ENCODE data around the gene TUBA4A. TPM values are rescaled to one million over a fixed set of nuclear protein-coding genes. Genes with fewer than 3 reads are reported as not detected.

Gene TUBA4A
- total RNA-seq, 1 donor from 2014 or later: 122 TPM

DNA sequence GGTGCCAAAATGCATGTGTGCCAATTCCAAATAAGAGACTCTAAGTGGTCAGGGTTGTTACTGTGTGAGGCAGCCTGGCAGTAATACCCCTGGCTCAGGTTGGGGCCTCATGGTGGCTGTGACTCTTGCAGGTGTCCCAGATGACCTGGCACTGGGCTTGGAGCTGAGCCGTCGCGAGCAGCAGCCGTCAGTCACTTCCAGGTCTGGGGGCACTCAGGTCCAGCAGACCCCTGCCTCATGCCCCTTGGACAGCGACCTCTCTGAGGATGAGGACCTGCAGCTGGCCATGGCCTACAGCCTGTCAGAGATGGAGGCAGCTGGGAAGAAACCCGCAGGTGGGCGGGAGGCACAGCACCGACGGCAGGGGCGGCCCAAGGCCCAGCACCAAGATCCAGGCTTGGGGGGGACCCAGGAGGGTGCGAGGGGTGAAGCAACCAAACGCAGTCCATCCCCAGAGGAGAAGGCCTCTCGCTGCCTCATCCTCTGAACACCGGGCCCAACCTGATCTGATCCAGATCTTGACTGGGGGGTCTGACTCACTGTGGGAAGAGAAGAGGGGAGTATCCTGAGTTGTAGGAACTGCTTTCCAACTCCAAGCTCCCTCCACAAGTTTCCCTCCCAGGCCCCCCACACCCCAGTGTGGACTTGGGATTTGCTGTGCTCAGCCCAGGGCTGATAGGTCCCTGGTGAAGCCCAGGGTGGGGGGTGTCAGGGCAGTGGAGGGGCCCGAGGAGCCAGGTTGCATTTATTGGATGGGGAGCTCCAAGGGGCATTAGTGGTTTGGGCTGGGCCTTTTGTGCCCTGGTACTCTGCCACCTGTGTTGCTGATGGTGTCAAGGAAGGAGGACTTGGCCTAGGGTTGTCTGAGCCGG lies 31.0 kb upstream of the TUBA4A start:
- Histone ChIP-seq H3K4me3 (no peak overlapping the region), H3K27me3 (no peaks in the 10 kb centered on the region), H3K4me1 (peaks cover 64% of the 10 kb centered on the region), H3K36me3 (peaks cover 0 to 43% of the 10 kb centered on the region in 2 donors), H3K27ac (peak overlapping the region; percentile 85), H3K9me3 (no peaks in the 10 kb centered on the region)
- no peak for DNase-seq (ENCODE audit: extremely low spot score in 2 of 2)
- intact Hi-C loops (cut with DNase I): no loop called here
- no peak for TF ChIP-seq POLR2AphosphoS5 (IDR thresholded peaks at IDR 0.05; ENCODE audit: insufficient read depth in 1 of 2, low read depth in 1 of 2)
- no peak for TF ChIP-seq POLR2A (IDR thresholded peaks at IDR 0.05)
- no peak for TF ChIP-seq CTCF (IDR thresholded peaks at IDR 0.05)

DNA sequence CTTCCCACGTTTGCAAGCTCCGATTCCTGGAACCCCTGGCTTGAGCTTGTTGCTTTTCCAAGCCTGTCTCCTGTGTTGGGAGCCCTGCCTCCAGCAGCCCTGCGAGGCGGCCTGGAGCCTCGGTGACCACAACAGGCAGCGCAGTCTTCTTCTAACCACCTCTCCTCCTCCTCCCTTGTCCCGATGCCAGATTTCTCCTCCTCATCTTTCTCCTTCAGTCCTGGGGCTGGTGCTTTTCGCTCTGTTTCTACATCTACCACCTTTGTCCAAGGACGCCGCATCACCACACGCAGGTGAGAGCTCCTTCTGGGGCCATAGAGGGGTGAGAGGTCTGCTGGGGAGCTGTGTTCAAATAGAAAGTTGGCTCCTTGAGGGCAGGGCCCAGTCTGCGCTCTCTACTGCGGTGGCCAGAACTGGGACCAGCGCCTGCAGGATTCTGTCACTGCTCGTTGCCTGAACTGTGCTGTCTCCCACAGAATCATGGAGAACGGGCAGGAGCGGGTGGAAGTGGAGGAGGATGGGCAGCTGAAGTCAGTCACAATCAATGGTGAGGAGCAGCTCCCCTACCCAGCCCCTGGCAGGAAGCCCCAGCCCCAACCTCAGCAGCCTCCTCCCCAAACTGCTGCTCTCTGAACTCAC lies 29.3 kb upstream of the TUBA4A start:
- H3K9me3 ChIP-seq: no peaks in the 10 kb centered on the region
- peaks cover 61% of the 10 kb centered on the region for H3K4me1 ChIP-seq
- intact Hi-C loops (cut with DNase I): no loop called here
- no peak overlapping the region for H3K4me3 ChIP-seq
- TF ChIP-seq POLR2AphosphoS5 (IDR thresholded peaks at IDR 0.05; ENCODE audit: insufficient read depth in 1 of 2, low read depth in 1 of 2) (no peak), CTCF (IDR thresholded peaks at IDR 0.05) (no peak), POLR2A (IDR thresholded peaks at IDR 0.05) (no peak)
- no peak for DNase-seq (ENCODE audit: extremely low spot score in 2 of 2)
- H3K27ac ChIP-seq: peak overlapping the region; percentile 21
- no peaks in the 10 kb centered on the region for H3K27me3 ChIP-seq
- H3K36me3 ChIP-seq: peaks cover 0 to 43% of the 10 kb centered on the region in 2 donors

- intact Hi-C loops (cut with DNase I): no loop called here
- H3K9me3 ChIP-seq: no peaks in the 10 kb centered on the region
- no peak for TF ChIP-seq POLR2AphosphoS5 (IDR thresholded peaks at IDR 0.05; ENCODE audit: insufficient read depth in 1 of 2, low read depth in 1 of 2)
- TF ChIP-seq CTCF (IDR thresholded peaks at IDR 0.05): no peak
- no peak for TF ChIP-seq POLR2A (IDR thresholded peaks at IDR 0.05)
- H3K4me1 ChIP-seq: peaks cover 67% of the 10 kb centered on the region
- peaks cover 0 to 43% of the 10 kb centered on the region in 2 donors for H3K36me3 ChIP-seq
- no peak overlapping the region for H3K4me3 ChIP-seq
- H3K27ac ChIP-seq: no peak overlapping the region
- no peak for DNase-seq (ENCODE audit: extremely low spot score in 2 of 2)
- no peaks in the 10 kb centered on the region for H3K27me3 ChIP-seq
These were observed 28.7 kb upstream of the TUBA4A start for GRCh38 chr2:219282375-219282774.

DNA sequence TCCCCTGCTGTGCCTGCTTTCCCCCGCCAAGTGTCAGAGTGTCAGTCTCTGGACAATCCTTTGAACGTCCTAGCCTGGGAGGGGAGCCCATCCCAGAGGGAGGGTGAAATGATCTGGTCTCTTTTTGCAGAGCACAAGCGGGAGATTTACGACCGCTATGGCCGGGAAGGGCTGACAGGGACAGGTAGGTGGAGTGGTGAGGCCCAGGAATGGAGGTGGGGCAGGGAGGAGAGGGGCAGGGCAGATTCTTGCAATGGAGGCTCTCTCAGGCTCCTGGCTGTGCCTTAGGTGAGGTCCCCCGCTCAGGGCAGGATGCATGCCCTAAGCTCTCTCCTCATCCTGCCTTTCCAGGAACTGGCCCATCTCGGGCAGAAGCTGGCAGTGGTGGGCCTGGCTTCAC lies 27.9 kb upstream of the TUBA4A start:
- Histone ChIP-seq H3K4me1 (peaks cover 63% of the 10 kb centered on the region), H3K27me3 (no peaks in the 10 kb centered on the region), H3K36me3 (peaks cover 0 to 43% of the 10 kb centered on the region in 2 donors), H3K9me3 (no peaks in the 10 kb centered on the region), H3K4me3 (no peak overlapping the region), H3K27ac (peak overlapping the region; percentile 100)
- no peak for TF ChIP-seq POLR2AphosphoS5 (IDR thresholded peaks at IDR 0.05; ENCODE audit: insufficient read depth in 1 of 2, low read depth in 1 of 2)
- TF ChIP-seq POLR2A (IDR thresholded peaks at IDR 0.05): no peak
- no peak for TF ChIP-seq CTCF (IDR thresholded peaks at IDR 0.05)
- intact Hi-C loops (cut with DNase I): no loop called here
- no peak for DNase-seq (ENCODE audit: extremely low spot score in 2 of 2)

DNA sequence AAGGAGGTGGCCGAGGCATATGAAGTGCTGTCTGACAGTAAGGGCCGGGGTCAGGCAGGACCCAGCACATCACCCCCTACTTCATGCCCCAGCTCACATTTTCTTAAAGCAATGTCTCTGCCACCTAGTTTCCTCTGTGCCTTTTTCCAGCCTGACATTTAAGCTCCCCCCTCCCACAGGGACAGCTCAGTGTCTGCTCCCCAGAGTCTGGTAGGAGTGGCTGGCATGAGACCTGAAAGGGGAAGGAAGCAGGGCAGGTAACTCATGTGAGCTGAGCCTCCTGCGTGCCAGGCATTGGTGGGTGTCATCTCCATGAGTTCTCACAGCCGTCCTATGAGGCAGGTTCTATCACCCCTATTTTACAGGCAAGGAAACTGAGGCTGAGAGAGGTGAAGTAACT lies 26.9 kb upstream of the TUBA4A start:
- DNase-seq (ENCODE audit: extremely low spot score in 2 of 2): no peak
- Histone ChIP-seq H3K27ac (peak overlapping the region; percentile 100), H3K36me3 (peaks cover 0 to 43% of the 10 kb centered on the region in 2 donors), H3K27me3 (no peaks in the 10 kb centered on the region), H3K9me3 (no peaks in the 10 kb centered on the region), H3K4me1 (peaks cover 53% of the 10 kb centered on the region), H3K4me3 (no peak overlapping the region)
- intact Hi-C loops (cut with DNase I): no loop called here
- TF ChIP-seq CTCF (IDR thresholded peaks at IDR 0.05): no peak
- TF ChIP-seq POLR2A (IDR thresholded peaks at IDR 0.05): no peak
- TF ChIP-seq POLR2AphosphoS5 (IDR thresholded peaks at IDR 0.05; ENCODE audit: insufficient read depth in 1 of 2, low read depth in 1 of 2): no peak

All from vagina (tissue), 2 donors.